ENCODE data around the gene CRYAB.

DNA sequence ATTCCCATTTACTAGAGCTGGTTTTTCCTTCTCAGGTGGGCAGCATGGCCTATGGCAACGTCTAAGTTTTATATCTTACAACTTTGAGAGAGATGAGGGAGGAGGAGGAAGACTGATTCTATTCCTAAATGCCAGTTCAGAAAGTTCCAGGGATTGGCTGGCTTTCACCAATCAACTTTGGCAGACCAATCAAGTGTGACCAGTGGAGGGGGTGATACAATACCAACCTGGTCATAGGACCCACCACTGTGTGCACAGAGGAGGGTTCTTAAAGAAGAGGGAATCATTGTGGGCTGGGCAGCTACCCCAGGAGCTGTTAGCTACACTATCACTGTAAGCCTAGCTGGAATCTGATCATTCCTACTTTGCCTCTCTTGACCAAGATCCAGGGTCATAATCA is 33.6 kb upstream of the CRYAB start:
- no peak for TF ChIP-seq TAF1 (IDR thresholded peaks at IDR 0.05; ENCODE audit: low read depth, low read length)
- TF ChIP-seq POLR2A (IDR thresholded peaks at IDR 0.05; ENCODE audit: low read depth, low read length): no peak
- no peak for TF ChIP-seq POLR2AphosphoS5 (IDR thresholded peaks at IDR 0.05; ENCODE audit: low read depth, low read length)
- TF ChIP-seq SPI1 (IDR thresholded peaks at IDR 0.05; ENCODE audit: low read depth, low read length): no peak
